Tongue (tissue), 2 donors: ENCODE results near the gene PAX3. TPM values are rescaled to one million over a fixed set of nuclear protein-coding genes. Genes with fewer than 3 reads are reported as not detected.

Experiments used
- DNase-seq: peaks from one replicate; pipeline ENCODE4 v3.0.0-alpha.2; 2015
- total RNA-seq: library from RNA; depleted of rRNA; stranded (reverse); fragments of >200 nt; gene quantifications from one replicate; pipeline ENCODE4 v1.2.3, GENCODE V29; 2014

PAX3 gene
- total RNA-seq, 1 donor from 2014 or later = 4.8 TPM

GRCh38 chr2:222310747-222311318 lies 12.0 kb upstream of the PAX3 start:
- DNase-seq = no peak

- DNase-seq = no peak
Measured at GRCh38 chr2:222309766-222310165, 11.0 kb upstream of the PAX3 start.

- DNase-seq = no peak
Measured at GRCh38 chr2:222309361-222309760, 10.6 kb upstream of the PAX3 start.

- DNase-seq = no peak
Measured at GRCh38 chr2:222307978-222308730, 9.4 kb upstream of the PAX3 start.

GRCh38 chr2:222307143-222307756 lies 8.5 kb upstream of the PAX3 start:
- DNase-seq = no peak

GRCh38 chr2:222306393-222307142 lies 7.8 kb upstream of the PAX3 start:
- no peak for DNase-seq

GRCh38 chr2:222305516-222306392 lies 7.0 kb upstream of the PAX3 start:
- peak; percentile 47 for DNase-seq

GRCh38 chr2:222304737-222305515 lies 6.1 kb upstream of the PAX3 start:
- peak; percentile 48 for DNase-seq

- no peak for DNase-seq
Measured at GRCh38 chr2:222303828-222304736, 5.3 kb upstream of the PAX3 start.

- DNase-seq = no peak
Measured at GRCh38 chr2:222303045-222303827, 4.4 kb upstream of the PAX3 start.

- no peak for DNase-seq
Measured at GRCh38 chr2:222302178-222303018, 3.6 kb upstream of the PAX3 start.

- DNase-seq = no peak
Measured at GRCh38 chr2:222301796-222302118, 3.0 kb upstream of the PAX3 start.

GRCh38 chr2:222301053-222301795 lies 2.4 kb upstream of the PAX3 start:
- no peak for DNase-seq

- no peak for DNase-seq
Measured at GRCh38 chr2:222300726-222301052, 1.9 kb upstream of the PAX3 start.

- no peak for DNase-seq
Measured at GRCh38 chr2:222299906-222300725, 1.3 kb upstream of the PAX3 start.

- no peak for DNase-seq
Measured at GRCh38 chr2:222298001-222298310, 842 bp downstream of the PAX3 start.

- no peak for DNase-seq
Measured at GRCh38 chr2:222297600-222297935, 1.2 kb downstream of the PAX3 start.
